HG03575 (cell line): ENCODE measurements around the gene MCOLN1.
"Not testable (repeated sequence)": the region's sequence is repeated elsewhere in the genome, so short reads cannot be mapped to it uniquely, and the experiment has no call there.

Source experiments
- ATAC-seq: cut with Tn5 transposase; IDR thresholded peaks from one replicate; pipeline ENCODE4 v1.9.1; 2021; ENCODE audit not compliant: unreplicated experiment, insufficient number of reproducible peaks, low FRiP score; ENCODE audit errors: extremely low read depth

MCOLN1 gene

GRCh38 chr19:7538990-7539389 lies 16.6 kb downstream of the MCOLN1 start:
- not testable (repeated sequence) for ATAC-seq

GRCh38 chr19:7539827-7540425 lies 17.5 kb downstream of the MCOLN1 start:
- ATAC-seq = no peak

- no peak for ATAC-seq
These were observed 18.5 kb downstream of the MCOLN1 start for GRCh38 chr19:7540761-7541474.

GRCh38 chr19:7541475-7541824 lies 19.0 kb downstream of the MCOLN1 start:
- ATAC-seq = no peak

GRCh38 chr19:7541828-7542443 lies 19.5 kb downstream of the MCOLN1 start:
- ATAC-seq = no peak

GRCh38 chr19:7542556-7543348 lies 20.3 kb downstream of the MCOLN1 start:
- no peak for ATAC-seq

GRCh38 chr19:7544626-7545025 lies 22.2 kb downstream of the MCOLN1 start:
- no peak for ATAC-seq

- no peak for ATAC-seq
These were observed 22.9 kb downstream of the MCOLN1 start for GRCh38 chr19:7545300-7545699.

- ATAC-seq = no peak
These were observed 23.5 kb downstream of the MCOLN1 start for GRCh38 chr19:7545904-7546303.

- no peak for ATAC-seq
These were observed 24.7 kb downstream of the MCOLN1 start for GRCh38 chr19:7547159-7547558.

GRCh38 chr19:7549429-7550148 lies 27.2 kb downstream of the MCOLN1 start:
- ATAC-seq = no peak

GRCh38 chr19:7550169-7550770 lies 27.8 kb downstream of the MCOLN1 start:
- ATAC-seq = no peak

GRCh38 chr19:7550987-7551761 lies 28.8 kb downstream of the MCOLN1 start:
- ATAC-seq = no peak

GRCh38 chr19:7552781-7553180 lies 30.4 kb downstream of the MCOLN1 start:
- no peak for ATAC-seq

GRCh38 chr19:7554565-7554964 lies 32.1 kb downstream of the MCOLN1 start:
- no peak for ATAC-seq

GRCh38 chr19:7554990-7555864 lies 32.8 kb downstream of the MCOLN1 start:
- ATAC-seq = no peak

- ATAC-seq = no peak
These were observed 34.4 kb downstream of the MCOLN1 start for GRCh38 chr19:7556696-7557315.
